HG02678 (cell line): ENCODE data around the gene HDHD2.
A peak's percentile ranks its signal among the peaks of the same experiment; 100 is the strongest.

Experiments
- ATAC-seq: cut with Tn5 transposase; IDR thresholded peaks from one replicate; pipeline ENCODE4 v1.9.1; 2021; ENCODE audit warnings: mild to moderate bottlenecking, moderate library complexity; ENCODE audit not compliant: unreplicated experiment

HDHD2 gene

DNA sequence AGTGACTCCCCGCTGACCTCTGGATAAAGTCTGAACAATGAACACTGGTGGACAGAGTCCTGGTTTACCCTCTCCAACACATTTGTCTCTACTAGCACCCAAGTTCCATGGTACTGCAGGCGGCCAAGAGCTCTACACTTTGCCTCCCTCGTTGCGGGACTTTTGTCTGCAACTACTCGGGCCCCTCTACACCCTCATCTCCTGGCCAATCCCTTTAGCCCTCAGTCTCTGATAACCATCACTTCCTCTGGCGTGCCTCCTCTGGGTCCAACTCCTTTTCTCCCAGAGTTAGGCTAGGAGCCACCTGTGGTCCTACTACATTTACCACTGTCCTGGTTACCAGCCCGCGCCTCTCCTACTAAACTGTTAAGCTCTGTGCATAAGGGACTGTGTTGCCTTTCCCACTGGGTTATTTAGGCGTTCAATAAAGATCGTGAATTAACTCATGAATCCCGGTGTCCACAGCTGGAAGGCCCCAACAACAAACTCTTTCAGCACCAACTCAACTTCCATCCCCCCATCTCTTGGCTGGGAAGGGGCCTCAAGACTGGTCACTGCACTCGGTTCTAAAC lies 757 bp downstream of the HDHD2 start:
- no peak for ATAC-seq

GRCh38 chr18:47146206-47146605 lies 4.1 kb downstream of the HDHD2 start:
- no peak for ATAC-seq

- ATAC-seq: no peak
Observed at GRCh38 chr18:47143899-47144485, 6.3 kb downstream of the HDHD2 start.

GRCh38 chr18:47143153-47143552 lies 7.1 kb downstream of the HDHD2 start:
- ATAC-seq: no peak

DNA sequence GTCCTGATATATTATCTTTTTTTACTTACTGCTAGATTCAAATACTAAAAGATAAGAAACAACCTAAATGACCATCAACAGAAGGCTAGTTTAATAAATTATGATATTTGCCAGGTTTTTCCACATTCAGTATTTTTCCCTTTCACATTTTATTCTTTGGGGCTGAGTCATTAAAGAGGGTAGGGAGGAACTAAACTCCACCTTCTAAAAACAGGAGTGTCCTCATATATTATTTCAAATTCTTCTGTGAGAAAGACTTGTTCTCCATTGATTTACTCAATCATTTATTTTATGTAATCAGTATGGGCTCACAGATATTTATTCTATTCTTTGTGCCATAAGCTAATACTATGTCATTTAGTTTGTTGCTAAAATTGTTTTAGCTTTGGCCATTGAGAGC lies 9.0 kb downstream of the HDHD2 start:
- no peak for ATAC-seq

- ATAC-seq: no peak
Observed at GRCh38 chr18:47121146-47121545, 29.2 kb downstream of the HDHD2 start.

GRCh38 chr18:47120428-47120827 lies 29.9 kb downstream of the HDHD2 start:
- peak; percentile 95 for ATAC-seq

GRCh38 chr18:47118981-47119380 lies 31.3 kb downstream of the HDHD2 start:
- ATAC-seq: no peak

GRCh38 chr18:47115205-47115604 lies 35.1 kb downstream of the HDHD2 start:
- ATAC-seq: no peak

GRCh38 chr18:47113796-47114540 lies 36.3 kb downstream of the HDHD2 start:
- ATAC-seq: no peak

DNA sequence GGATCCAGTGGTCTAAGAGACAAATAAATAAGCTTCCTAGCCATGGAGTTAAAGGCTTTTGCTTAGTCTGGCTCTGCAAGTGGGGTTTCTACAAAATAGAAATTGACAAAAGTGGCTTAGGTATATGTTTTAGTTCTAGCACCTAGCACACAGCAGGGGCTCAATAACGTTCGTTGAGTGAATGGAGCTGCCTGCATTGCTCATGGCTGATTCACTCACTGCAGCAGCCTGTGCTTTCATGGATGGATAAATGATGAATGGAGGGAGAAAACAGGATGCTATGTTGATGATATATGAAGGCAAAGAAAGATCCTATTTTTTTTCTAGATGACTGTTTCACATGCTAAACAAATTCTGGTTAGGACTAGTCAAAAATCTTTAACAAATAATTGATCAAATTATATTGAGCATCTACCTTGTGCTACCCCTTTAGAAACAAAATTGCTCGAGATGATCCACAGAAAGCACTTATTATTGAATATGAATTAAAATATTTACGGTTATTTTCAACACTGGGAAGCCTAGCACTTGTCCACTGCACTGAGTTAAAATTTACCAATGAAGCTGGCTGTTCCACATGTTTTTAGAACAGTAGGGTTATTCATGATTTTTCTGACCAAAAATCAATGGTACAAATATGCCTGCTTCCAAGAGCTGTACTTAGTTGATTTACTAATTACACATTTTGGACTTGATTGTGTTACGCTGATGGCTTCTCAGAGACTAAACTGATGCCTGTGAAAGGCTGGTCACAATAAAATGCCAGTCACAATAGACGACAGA lies 39.6 kb downstream of the HDHD2 start:
- no peak for ATAC-seq

GRCh38 chr18:47109720-47110119 lies 40.6 kb downstream of the HDHD2 start:
- ATAC-seq: no peak

- no peak for ATAC-seq
Observed at GRCh38 chr18:47108998-47109405, 41.3 kb downstream of the HDHD2 start.

- ATAC-seq: no peak
Observed at GRCh38 chr18:47108373-47108772, 41.9 kb downstream of the HDHD2 start.

- ATAC-seq: peak; percentile 52
Observed at GRCh38 chr18:47100212-47100831, 50.0 kb downstream of the HDHD2 start.

GRCh38 chr18:47095810-47096209 lies 54.5 kb downstream of the HDHD2 start:
- ATAC-seq: no peak

DNA sequence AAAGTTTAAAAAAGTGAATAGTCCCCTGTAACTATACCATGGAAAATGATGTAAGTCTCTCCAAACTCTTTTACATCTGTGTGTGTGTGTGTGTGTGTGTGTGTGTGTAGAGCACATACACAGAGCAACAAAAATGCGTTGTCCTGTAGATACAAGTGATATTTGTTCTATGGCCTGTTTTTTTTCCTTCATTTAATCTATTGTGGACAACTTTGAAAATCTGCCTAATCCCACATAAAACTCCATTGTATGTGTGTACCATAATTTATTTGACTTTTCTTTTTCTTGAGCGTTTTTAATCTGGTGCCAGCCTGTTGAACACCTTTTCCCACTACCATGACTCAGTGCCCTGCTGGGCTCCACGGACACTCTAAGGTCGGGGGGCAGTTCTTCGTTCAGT lies 62.6 kb downstream of the HDHD2 start:
- ATAC-seq: no peak

DNA sequence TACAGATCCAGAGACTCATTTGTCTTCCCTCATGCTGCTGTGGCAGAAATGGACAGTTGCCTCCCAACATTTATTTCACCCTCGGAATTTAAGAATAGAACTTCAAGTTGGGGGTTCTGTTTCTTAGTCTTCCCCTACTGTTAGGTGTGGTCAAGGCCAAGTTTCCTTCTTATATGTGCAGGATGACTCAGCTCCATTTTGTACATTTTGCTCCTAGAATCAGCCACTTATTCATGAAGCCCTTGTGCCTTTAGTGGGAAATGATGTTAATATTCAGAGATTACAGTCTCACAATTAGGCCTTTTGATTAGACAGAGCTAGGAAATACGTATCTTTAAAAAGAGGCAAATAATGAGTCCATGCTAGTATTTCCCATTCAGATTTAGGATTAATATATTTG lies 68.7 kb downstream of the HDHD2 start:
- ATAC-seq: no peak

- ATAC-seq: no peak
Observed at GRCh38 chr18:47080872-47081271, 69.4 kb downstream of the HDHD2 start.

- ATAC-seq: no peak
Observed at GRCh38 chr18:47077111-47077510, 73.2 kb downstream of the HDHD2 start.
